HG03103 (cell line): ENCODE results near the gene EGFL7.

ENCODE experiments used
- ATAC-seq: cut with Tn5 transposase; IDR thresholded peaks from one replicate; pipeline ENCODE4 v1.9.1; 2021; ENCODE audit warnings: low read depth; ENCODE audit not compliant: unreplicated experiment

The EGFL7 gene

GRCh38 chr9:136671646-136672430, 9.1 kb downstream of the EGFL7 start:
- ATAC-seq, result no peak

GRCh38 chr9:136672431-136673087, 9.8 kb downstream of the EGFL7 start:
- no peak for ATAC-seq

GRCh38 chr9:136673088-136673974, 10.6 kb downstream of the EGFL7 start:
- ATAC-seq, result no peak

- no peak for ATAC-seq
Measured at GRCh38 chr9:136673975-136674785, 11.5 kb downstream of the EGFL7 start.

GRCh38 chr9:136674786-136675349, 12.2 kb downstream of the EGFL7 start:
- ATAC-seq, result no peak

- no peak for ATAC-seq
Measured at GRCh38 chr9:136675477-136676296, 13.0 kb downstream of the EGFL7 start.

GRCh38 chr9:136676297-136676794, 13.6 kb downstream of the EGFL7 start:
- ATAC-seq, result no peak

- no peak for ATAC-seq
Measured at GRCh38 chr9:136676920-136677686, 14.4 kb downstream of the EGFL7 start.

GRCh38 chr9:136678034-136678433, 15.3 kb downstream of the EGFL7 start:
- no peak for ATAC-seq

GRCh38 chr9:136678624-136679023, 15.9 kb downstream of the EGFL7 start:
- no peak for ATAC-seq

- ATAC-seq, result no peak
Measured at GRCh38 chr9:136679431-136679941, 16.8 kb downstream of the EGFL7 start.

GRCh38 chr9:136681029-136681428, 18.3 kb downstream of the EGFL7 start:
- no peak for ATAC-seq

- ATAC-seq, result no peak
Measured at GRCh38 chr9:136681945-136682699, 19.4 kb downstream of the EGFL7 start.

- no peak for ATAC-seq
Measured at GRCh38 chr9:136682710-136683109, 20.0 kb downstream of the EGFL7 start.

GRCh38 chr9:136683173-136683745, 20.5 kb downstream of the EGFL7 start:
- ATAC-seq, result no peak

GRCh38 chr9:136683755-136684154, 21.0 kb downstream of the EGFL7 start:
- no peak for ATAC-seq

GRCh38 chr9:136684339-136684738, 21.6 kb downstream of the EGFL7 start:
- ATAC-seq, result no peak
